Urinary bladder (tissue), 4 donors: ENCODE data around the gene ARL5A. TPM values are rescaled to one million over a fixed set of nuclear protein-coding genes. Genes with fewer than 3 reads are reported as not detected.
"Not testable (repeated sequence)": the region's sequence is repeated elsewhere in the genome, so short reads cannot be mapped to it uniquely, and the experiment has no call there.

ENCODE experiments used
- DNase-seq: peaks from one replicate; pipeline ENCODE4 v3.0.0-alpha.2; 2015; ENCODE audit errors: extremely low spot score
- H3K27ac ChIP-seq: one replicate; pipeline ENCODE4 v1.5.1; 2013; ENCODE audit warnings: low read depth, mild to moderate bottlenecking, moderate library complexity
- H3K36me3 ChIP-seq: one replicate; pipeline ENCODE4 v1.6.1; 2013; ENCODE audit warnings: mild to moderate bottlenecking, moderate library complexity; ENCODE audit not compliant: insufficient read depth
- H3K4me1 ChIP-seq: one replicate; pipeline ENCODE4 v1.6.1; 2013; ENCODE audit warnings: mild to moderate bottlenecking, moderate library complexity; ENCODE audit not compliant: insufficient read depth
- H3K4me3 ChIP-seq: one replicate; pipeline ENCODE4 v1.5.1; 2013; ENCODE audit warnings: low read depth, low read length
- WGBS: extraction: QIAGEN DNeasy Blood & Tissue Kit; methylation state at CpG from one replicate; pipeline ENCODE4 v1.1.7; 2013; 5-methylcytosine and 5-hydroxymethylcytosine counted together
- polyA plus RNA-seq: library from polyadenylated mRNA; stranded (reverse); fragments of 200-250 nt; gene quantifications from one replicate; pipeline ENCODE4 v1.2.3, GENCODE V29; 2013
- total RNA-seq: library from RNA; depleted of rRNA; stranded (reverse); fragments of >200 nt; gene quantifications from one replicate; pipeline ENCODE4 v1.2.3, GENCODE V29; 2014
- donor health status: healthy with polysubstance abuse.
- donor health status: healthy.

Gene ARL5A, protein sequence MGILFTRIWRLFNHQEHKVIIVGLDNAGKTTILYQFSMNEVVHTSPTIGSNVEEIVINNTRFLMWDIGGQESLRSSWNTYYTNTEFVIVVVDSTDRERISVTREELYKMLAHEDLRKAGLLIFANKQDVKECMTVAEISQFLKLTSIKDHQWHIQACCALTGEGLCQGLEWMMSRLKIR
- total RNA-seq (117 TPM), polyA plus RNA-seq (19.2 TPM)

GRCh38 chr2:151828143-151828889, at the start of gene ARL5A:
Gene ARL5A (minus strand): TSS chr2:151828421. CDS start chr2:151828176, 245 bp downstream.
- Histone ChIP-seq H3K4me1 (no peaks in the 10 kb centered on the region), H3K27ac (peak within 1 kb of the TSS; percentile 71), H3K4me3 (peak within 1 kb of the TSS; percentile 83), H3K36me3 (no peaks in the 10 kb centered on the region)
- WGBS = under 1% methylated on average over 64 of the region's 64 CpGs
- DNase-seq = peak; percentile 81

GRCh38 chr2:151875631-151876030, 47.4 kb upstream of the ARL5A start:
- not testable (repeated sequence) for H3K4me3 ChIP-seq, H3K36me3 ChIP-seq, H3K4me1 ChIP-seq, DNase-seq, H3K27ac ChIP-seq
- WGBS = 91% methylated on average over 23 of the region's 34 CpGs

GRCh38 chr2:151872463-151872862, 44.2 kb upstream of the ARL5A start:
- Histone ChIP-seq H3K27ac (no peak overlapping the region), H3K4me3 (no peak overlapping the region), H3K4me1 (no peaks in the 10 kb centered on the region), H3K36me3 (peaks cover 2% of the 10 kb centered on the region)
- 86% methylated on average over 3 of the region's 3 CpGs for WGBS
- DNase-seq = no peak

GRCh38 chr2:151869291-151869690, 41.1 kb upstream of the ARL5A start:
- no peaks in the 10 kb centered on the region for H3K4me1 ChIP-seq
- WGBS = 85% methylated on average over 5 of the region's 5 CpGs
- no peak for DNase-seq
- peaks cover 2% of the 10 kb centered on the region for H3K36me3 ChIP-seq
- no peak overlapping the region for H3K4me3 ChIP-seq
- no peak overlapping the region for H3K27ac ChIP-seq

- Histone ChIP-seq H3K4me3 (no peak overlapping the region), H3K4me1 (no peaks in the 10 kb centered on the region), H3K27ac (no peak overlapping the region), H3K36me3 (no peaks in the 10 kb centered on the region)
- 97% methylated on average over 5 of the region's 5 CpGs for WGBS
- DNase-seq = no peak
Measured at GRCh38 chr2:151862700-151863099, 34.5 kb upstream of the ARL5A start.

GRCh38 chr2:151861174-151861573, 33.0 kb upstream of the ARL5A start:
- Histone ChIP-seq H3K4me1 (no peaks in the 10 kb centered on the region), H3K4me3 (no peak overlapping the region), H3K36me3 (no peaks in the 10 kb centered on the region), H3K27ac (no peak overlapping the region)
- no peak for DNase-seq
- 66% methylated on average over 4 of the region's 4 CpGs for WGBS

DNA sequence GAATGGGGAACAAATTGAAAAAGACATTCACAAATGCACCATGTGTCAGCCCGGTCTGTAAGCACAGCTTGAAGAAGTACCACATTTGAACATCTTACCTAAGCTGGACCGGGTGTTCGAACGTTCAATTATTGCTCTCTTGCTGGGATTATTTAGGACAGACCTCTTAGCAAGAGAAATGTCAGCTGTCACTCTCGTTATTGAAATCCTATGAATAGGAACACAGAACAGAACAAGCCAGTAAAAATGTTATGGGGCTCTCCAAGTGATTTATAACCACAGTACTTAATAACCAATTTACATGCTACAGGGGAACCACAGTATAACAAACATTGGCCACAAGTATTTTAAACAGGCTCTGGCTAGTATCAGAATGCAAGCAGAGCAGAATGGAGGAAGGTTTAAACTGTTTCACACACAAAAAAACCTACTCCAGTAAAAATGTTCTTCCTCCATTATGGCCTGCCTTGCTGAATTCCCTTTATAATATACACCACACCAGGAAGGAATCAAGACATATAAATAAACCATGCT, 32.5 kb upstream of the ARL5A start:
- Histone ChIP-seq H3K36me3 (no peaks in the 10 kb centered on the region), H3K4me1 (no peaks in the 10 kb centered on the region), H3K4me3 (no peak overlapping the region), H3K27ac (no peak overlapping the region)
- peak; percentile 17 for DNase-seq
- 69% methylated on average over 5 of the region's 5 CpGs for WGBS

GRCh38 chr2:151860210-151860609, 32.0 kb upstream of the ARL5A start:
- DNase-seq = no peak
- Histone ChIP-seq H3K4me1 (no peaks in the 10 kb centered on the region), H3K4me3 (no peak overlapping the region), H3K27ac (no peak overlapping the region), H3K36me3 (no peaks in the 10 kb centered on the region)
- WGBS = 86% methylated on average over 4 of the region's 4 CpGs

GRCh38 chr2:151857650-151858049, 29.4 kb upstream of the ARL5A start:
- Histone ChIP-seq H3K4me1 (no peaks in the 10 kb centered on the region), H3K27ac (no peak overlapping the region), H3K4me3 (no peak overlapping the region), H3K36me3 (no peaks in the 10 kb centered on the region)
- no peak for DNase-seq

- 91% methylated on average over 3 of the region's 3 CpGs for WGBS
- no peak for DNase-seq
- Histone ChIP-seq H3K36me3 (no peaks in the 10 kb centered on the region), H3K27ac (no peak overlapping the region), H3K4me3 (no peak overlapping the region), H3K4me1 (no peaks in the 10 kb centered on the region)
Measured at GRCh38 chr2:151855111-151855510, 26.9 kb upstream of the ARL5A start.

- Histone ChIP-seq H3K36me3 (no peaks in the 10 kb centered on the region), H3K4me3 (no peak overlapping the region), H3K4me1 (no peaks in the 10 kb centered on the region), H3K27ac (no peak overlapping the region)
- no peak for DNase-seq
- 85% methylated on average over 3 of the region's 3 CpGs for WGBS
Measured at GRCh38 chr2:151853070-151853758, 25.0 kb upstream of the ARL5A start.

GRCh38 chr2:151852260-151853069, 24.2 kb upstream of the ARL5A start:
- WGBS = 74% methylated on average over 6 of the region's 6 CpGs
- no peak overlapping the region for H3K4me3 ChIP-seq
- no peaks in the 10 kb centered on the region for H3K4me1 ChIP-seq
- H3K36me3 ChIP-seq = no peaks in the 10 kb centered on the region
- no peak for DNase-seq
- no peak overlapping the region for H3K27ac ChIP-seq

DNA sequence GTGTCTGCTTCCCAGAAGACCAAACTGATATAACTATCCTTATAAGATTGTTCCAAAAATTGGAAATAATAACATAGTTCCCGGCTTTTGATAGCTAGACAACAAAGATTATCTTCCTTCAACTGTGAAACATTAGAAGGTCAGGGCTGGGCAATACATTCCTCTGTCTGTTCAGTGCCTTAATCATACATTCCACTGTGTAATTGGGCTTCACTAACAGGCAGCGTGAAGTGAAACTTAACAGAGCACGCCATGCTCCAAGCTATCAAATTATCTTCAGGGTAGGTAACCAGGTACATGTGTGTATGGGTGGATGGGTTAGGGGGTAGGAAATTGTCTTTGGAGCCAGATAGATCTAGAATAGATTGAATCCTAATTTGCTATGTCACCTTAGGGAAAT, 23.5 kb upstream of the ARL5A start:
- Histone ChIP-seq H3K4me3 (no peak overlapping the region), H3K27ac (no peak overlapping the region)
- 65% methylated on average over 3 of the region's 3 CpGs for WGBS

More for the DNA sequence above, 23.5 kb upstream of the ARL5A start:
- Histone ChIP-seq H3K36me3 (no peaks in the 10 kb centered on the region), H3K4me1 (no peaks in the 10 kb centered on the region)
- DNase-seq = no peak
